Mesothelial cell of epicardium (in vitro differentiated cells): ENCODE data around the gene IL1RAPL2. TPM values are rescaled to one million over a fixed set of nuclear protein-coding genes. Genes with fewer than 3 reads are reported as not detected.

Experiments used
- DNase-seq, 2 experiments: peaks; one replicate each; pipeline ENCODE4 v3.0.0; 2021; ENCODE audit warnings: low spot score in 2 of 2; ENCODE audit not compliant: unreplicated experiment in 2 of 2
- H3K27ac Mint-ChIP-seq: 2 replicates; pipeline ENCODE4 v1.8.0; 2021; ENCODE audit warnings: mixed read lengths
- H3K27me3 Mint-ChIP-seq: 2 replicates; pipeline ENCODE4 v1.8.0; 2021; ENCODE audit warnings: low read depth, mixed read lengths
- H3K36me3 Mint-ChIP-seq: 2 replicates; pipeline ENCODE4 v1.8.0; 2021; ENCODE audit warnings: mixed read lengths
- H3K4me1 Mint-ChIP-seq: 2 replicates; pipeline ENCODE4 v1.8.0; 2021; ENCODE audit warnings: mixed read lengths
- H3K4me3 Mint-ChIP-seq: 2 replicates; pipeline ENCODE4 v1.8.0; 2021; ENCODE audit warnings: mild to moderate bottlenecking, moderate library complexity, mixed read lengths
- H3K9me3 Mint-ChIP-seq: 2 replicates; pipeline ENCODE4 v1.8.0; 2021; ENCODE audit warnings: mixed read lengths
- CTCF ChIP-seq: fragments of 200-600 bp; sonication (generic); IDR thresholded peaks from one replicate; pipeline ENCODE4 v1.5.0; 2021; ENCODE audit warnings: antibody characterized with exemption; ENCODE audit not compliant: unreplicated experiment
- total RNA-seq: library from RNA; stranded (reverse); gene quantifications from 3 replicates; pipeline ENCODE4 v1.2.1, GENCODE V29; 2021

IL1RAPL2 gene
- total RNA-seq, 1 donor from 2014 or later = 0.92 TPM

- no peak overlapping the region for H3K27ac Mint-ChIP-seq
- H3K9me3 Mint-ChIP-seq = peaks cover 34% of the 10 kb centered on the region
- H3K4me1 Mint-ChIP-seq = no peaks in the 10 kb centered on the region
- no peaks in the 10 kb centered on the region for H3K27me3 Mint-ChIP-seq
- H3K36me3 Mint-ChIP-seq = no peaks in the 10 kb centered on the region
- H3K4me3 Mint-ChIP-seq = no peak overlapping the region
- no peak for DNase-seq
- no peak for TF ChIP-seq CTCF
Measured at GRCh38 chrX:105477351-105477750, 911.4 kb downstream of the IL1RAPL2 start.

GRCh38 chrX:105480646-105481310, 914.8 kb downstream of the IL1RAPL2 start:
- H3K36me3 Mint-ChIP-seq = no peaks in the 10 kb centered on the region
- TF ChIP-seq CTCF = no peak
- no peaks in the 10 kb centered on the region for H3K4me1 Mint-ChIP-seq
- DNase-seq = no peak
- no peak overlapping the region for H3K27ac Mint-ChIP-seq
- H3K4me3 Mint-ChIP-seq = no peak overlapping the region
- no peaks in the 10 kb centered on the region for H3K27me3 Mint-ChIP-seq
- H3K9me3 Mint-ChIP-seq = peaks cover 39% of the 10 kb centered on the region

GRCh38 chrX:105483011-105483410, 917.0 kb downstream of the IL1RAPL2 start:
- no peak overlapping the region for H3K27ac Mint-ChIP-seq
- H3K27me3 Mint-ChIP-seq = no peaks in the 10 kb centered on the region
- H3K9me3 Mint-ChIP-seq = peaks cover 41% of the 10 kb centered on the region
- no peak for DNase-seq
- TF ChIP-seq CTCF = no peak
- no peak overlapping the region for H3K4me3 Mint-ChIP-seq
- no peaks in the 10 kb centered on the region for H3K36me3 Mint-ChIP-seq
- H3K4me1 Mint-ChIP-seq = no peaks in the 10 kb centered on the region

- Mint-ChIP-seq H3K27ac (no peak overlapping the region), H3K36me3 (no peaks in the 10 kb centered on the region), H3K4me1 (no peaks in the 10 kb centered on the region), H3K4me3 (no peak overlapping the region), H3K9me3 (peaks cover 15% of the 10 kb centered on the region), H3K27me3 (no peaks in the 10 kb centered on the region)
- no peak for DNase-seq
- no peak for TF ChIP-seq CTCF
Measured at GRCh38 chrX:105488716-105489115, 922.7 kb downstream of the IL1RAPL2 start.

GRCh38 chrX:105495376-105495775, 929.4 kb downstream of the IL1RAPL2 start:
- no peak for TF ChIP-seq CTCF
- Mint-ChIP-seq H3K4me1 (no peaks in the 10 kb centered on the region), H3K9me3 (peaks cover 37% of the 10 kb centered on the region), H3K36me3 (peaks cover 3% of the 10 kb centered on the region), H3K27ac (no peak overlapping the region), H3K4me3 (no peak overlapping the region), H3K27me3 (no peaks in the 10 kb centered on the region)
- no peak for DNase-seq
